AG04450 (cell line): ENCODE measurements around the gene SV2C. TPM values are rescaled to one million over a fixed set of nuclear protein-coding genes. Genes with fewer than 3 reads are reported as not detected.
"Not testable (repeated sequence)": the region's sequence is repeated elsewhere in the genome, so short reads cannot be mapped to it uniquely, and the experiment has no call there.

Source experiments
- CTCF ChIA-PET: fragments of 300-600, 350-600 bp; formaldehyde crosslinking; extraction: SDS; loops from one replicate; lab custom pipeline; 2022; ENCODE audit warnings: antibody characterized with exemption, inconsistent platforms; lab: Charles Lee
- POLR2A ChIA-PET: fragments of 350-600 bp; formaldehyde crosslinking; extraction: SDS; loops from one replicate; lab custom pipeline; 2021; ENCODE audit warnings: antibody characterized with exemption, inconsistent platforms; lab: Yijun Ruan, JAX
- DNase-seq: peaks from one replicate; pipeline ENCODE4 v3.0.0-alpha.2; 2011; ENCODE audit warnings: low read depth, low spot score
- H3K27ac ChIP-seq: one replicate; pipeline ENCODE4 v1.5.1; 2012; ENCODE audit warnings: low read depth, low read length, control low read depth
- H3K27me3 ChIP-seq: one replicate; pipeline ENCODE4 v1.6.0; 2012; ENCODE audit warnings: low read length; ENCODE audit not compliant: control insufficient read depth, insufficient read depth
- H3K4me3 ChIP-seq: 2 replicates; pipeline ENCODE4 v1.5.1; 2011; ENCODE audit warnings: mild to moderate bottlenecking, low read depth, low read length, control low read depth
- H3K9me3 ChIP-seq: 2 replicates; pipeline ENCODE4 v1.5.1; 2012; ENCODE audit warnings: low read length; ENCODE audit not compliant: control insufficient read depth, insufficient read depth
- polyA plus RNA-seq: library from polyadenylated mRNA; depleted of rRNA; stranded (reverse); fragments of >200 nt; gene quantifications from 2 replicates; pipeline ENCODE4 v1.2.3, GENCODE V29; 2011
- TF ChIP-seq, protein P1 (sequence below): IDR thresholded peaks from 2 replicates; pipeline ENCODE4 v1.5.1; 2011; ENCODE audit warnings: low read depth, low read length, control low read depth, inconsistent platforms

Gene SV2C
- polyA plus RNA-seq, 1 experiment, result not detected

DNA sequence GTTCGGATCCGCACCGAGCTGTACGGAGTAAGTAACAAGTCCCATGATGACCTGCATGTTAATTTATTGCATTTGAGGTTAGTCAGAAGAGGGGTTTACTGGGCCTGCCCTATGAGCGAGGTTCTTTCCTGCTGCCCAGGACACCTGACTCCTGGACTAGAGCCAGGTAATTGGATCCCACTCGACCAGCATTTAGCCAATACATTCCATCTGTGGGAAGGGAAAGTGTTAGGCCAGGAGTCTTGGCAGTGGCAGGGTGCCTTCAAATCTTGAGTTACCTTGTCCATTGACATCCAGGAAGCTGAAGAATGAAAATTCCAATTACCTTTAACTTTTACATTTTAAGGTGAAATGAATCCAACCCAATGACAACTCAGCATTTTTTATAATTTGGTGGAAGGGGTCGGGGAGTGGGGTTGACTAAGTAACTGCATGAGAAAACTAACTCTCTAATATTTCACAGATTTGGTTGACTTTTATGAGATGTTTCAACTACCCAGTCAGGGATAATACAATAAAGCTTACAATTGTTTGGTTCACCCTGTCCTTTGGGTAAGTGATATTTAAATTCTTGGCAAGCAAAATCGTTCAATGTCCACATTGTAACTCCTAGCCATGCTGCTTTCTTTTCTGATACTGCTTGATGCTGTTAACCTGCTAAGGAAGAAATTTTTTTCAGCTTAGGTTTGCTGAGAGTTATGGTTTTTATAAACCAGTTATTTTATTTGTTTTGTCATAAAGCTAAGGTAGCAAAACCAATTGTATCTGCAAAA lies 208.3 kb downstream of the SV2C start:
- ChIA-PET CTCF (interaction anchor here (0.6 kb wide), 1 partner anchor 93 kb away, joined by 3 read pairs; no protein-coding TSS in a partner anchor), POLR2A (no interaction called here)
- TF ChIP-seq, protein P1, sequence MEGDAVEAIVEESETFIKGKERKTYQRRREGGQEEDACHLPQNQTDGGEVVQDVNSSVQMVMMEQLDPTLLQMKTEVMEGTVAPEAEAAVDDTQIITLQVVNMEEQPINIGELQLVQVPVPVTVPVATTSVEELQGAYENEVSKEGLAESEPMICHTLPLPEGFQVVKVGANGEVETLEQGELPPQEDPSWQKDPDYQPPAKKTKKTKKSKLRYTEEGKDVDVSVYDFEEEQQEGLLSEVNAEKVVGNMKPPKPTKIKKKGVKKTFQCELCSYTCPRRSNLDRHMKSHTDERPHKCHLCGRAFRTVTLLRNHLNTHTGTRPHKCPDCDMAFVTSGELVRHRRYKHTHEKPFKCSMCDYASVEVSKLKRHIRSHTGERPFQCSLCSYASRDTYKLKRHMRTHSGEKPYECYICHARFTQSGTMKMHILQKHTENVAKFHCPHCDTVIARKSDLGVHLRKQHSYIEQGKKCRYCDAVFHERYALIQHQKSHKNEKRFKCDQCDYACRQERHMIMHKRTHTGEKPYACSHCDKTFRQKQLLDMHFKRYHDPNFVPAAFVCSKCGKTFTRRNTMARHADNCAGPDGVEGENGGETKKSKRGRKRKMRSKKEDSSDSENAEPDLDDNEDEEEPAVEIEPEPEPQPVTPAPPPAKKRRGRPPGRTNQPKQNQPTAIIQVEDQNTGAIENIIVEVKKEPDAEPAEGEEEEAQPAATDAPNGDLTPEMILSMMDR, result no peak
- Histone ChIP-seq H3K27me3 (no peaks in the 10 kb centered on the region), H3K9me3 (no peaks in the 10 kb centered on the region), H3K4me3 (no peak overlapping the region), H3K27ac (no peak overlapping the region)
- DNase-seq, result no peak

DNA sequence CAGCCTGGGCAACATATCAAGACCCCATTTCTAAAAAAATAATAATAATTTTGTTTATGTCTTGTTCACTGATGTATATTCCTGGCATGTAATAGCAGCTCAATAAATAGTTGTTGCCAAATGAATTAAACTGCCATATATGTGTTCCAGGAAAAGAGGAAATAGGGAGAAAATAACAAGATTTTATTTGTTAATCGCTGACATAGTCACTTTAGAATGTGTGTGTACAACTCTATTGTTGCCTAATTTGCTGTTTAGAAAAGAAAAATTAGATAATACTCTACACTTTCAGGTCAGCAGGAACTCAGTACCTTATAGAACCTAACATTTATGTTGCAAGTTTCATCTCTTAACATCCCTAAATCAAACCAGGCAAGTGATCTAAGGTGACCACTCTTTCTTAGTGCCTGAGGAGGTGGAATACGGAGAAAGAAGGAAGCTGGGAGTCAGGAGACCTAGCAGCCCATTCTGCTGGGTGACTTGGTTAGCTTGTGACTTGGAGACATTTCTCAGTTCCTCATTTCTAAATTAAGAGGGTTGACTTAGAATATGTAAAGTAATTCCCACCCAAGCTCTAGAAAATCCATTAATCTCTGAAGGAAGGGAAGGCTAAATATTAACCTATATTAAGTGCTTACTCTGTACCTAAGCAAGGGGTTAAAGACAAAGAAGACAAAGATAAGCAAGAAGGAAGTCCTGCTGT lies 209.6 kb downstream of the SV2C start:
- TF ChIP-seq, protein P1, result no peak
- Histone ChIP-seq H3K9me3 (no peaks in the 10 kb centered on the region), H3K4me3 (no peak overlapping the region), H3K27me3 (no peaks in the 10 kb centered on the region), H3K27ac (no peak overlapping the region)
- ChIA-PET POLR2A (no interaction called here), CTCF (no interaction called here)
- DNase-seq, result no peak

DNA sequence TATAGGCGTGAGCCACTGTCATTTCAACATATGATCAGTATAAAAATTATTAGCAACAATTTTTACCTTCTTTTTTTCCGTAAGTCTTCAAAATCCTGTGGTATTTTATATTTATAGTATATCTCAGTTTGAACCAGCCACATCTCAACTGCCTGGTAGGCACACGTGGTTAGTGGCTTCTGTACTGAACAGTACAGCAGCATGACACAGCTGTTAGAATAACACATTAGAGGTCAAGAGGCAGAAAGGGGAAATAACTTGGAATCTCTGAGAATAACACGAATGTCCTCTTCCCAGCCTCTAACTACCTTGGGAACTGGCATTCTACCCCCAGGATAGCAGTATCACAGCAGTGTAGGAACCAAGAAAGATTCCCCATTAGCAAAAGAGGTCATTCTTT lies 211.4 kb downstream of the SV2C start:
- no peaks in the 10 kb centered on the region for H3K27me3 ChIP-seq
- H3K9me3 ChIP-seq, result no peaks in the 10 kb centered on the region
- CTCF ChIA-PET, result no interaction called here
- TF ChIP-seq, protein P1, result no peak
- POLR2A ChIA-PET, result no interaction called here
- DNase-seq, result no peak
- H3K27ac ChIP-seq, result no peak overlapping the region
- no peak overlapping the region for H3K4me3 ChIP-seq

DNA sequence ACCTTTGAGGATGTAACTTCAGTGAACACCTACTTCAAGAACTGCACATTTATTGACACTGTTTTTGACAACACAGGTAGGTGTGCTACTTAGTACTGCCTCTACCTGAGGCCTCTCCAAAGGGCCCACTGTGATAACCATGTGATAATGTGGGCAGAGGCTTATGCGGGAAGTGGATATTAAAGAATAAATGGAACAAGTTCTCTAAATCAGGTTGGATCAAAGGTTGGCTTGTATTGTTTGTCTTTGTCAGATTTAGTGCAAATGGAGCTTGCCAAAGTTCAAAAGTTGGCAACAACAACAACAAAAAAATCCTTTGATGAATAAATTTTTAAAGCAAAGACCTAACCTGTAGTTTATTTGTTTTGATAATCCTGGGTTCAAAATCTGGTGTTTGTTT lies 215.7 kb downstream of the SV2C start:
- CTCF ChIA-PET, result interaction anchor here (0.6 kb wide), 1 partner anchor 1227 kb away, joined by 3 read pairs; no protein-coding TSS in a partner anchor
- TF ChIP-seq, protein P1, result no peak
- Histone ChIP-seq H3K4me3 (no peak overlapping the region), H3K9me3 (no peaks in the 10 kb centered on the region), H3K27me3 (no peaks in the 10 kb centered on the region), H3K27ac (no peak overlapping the region)
- DNase-seq, result no peak
- POLR2A ChIA-PET, result no interaction called here

DNA sequence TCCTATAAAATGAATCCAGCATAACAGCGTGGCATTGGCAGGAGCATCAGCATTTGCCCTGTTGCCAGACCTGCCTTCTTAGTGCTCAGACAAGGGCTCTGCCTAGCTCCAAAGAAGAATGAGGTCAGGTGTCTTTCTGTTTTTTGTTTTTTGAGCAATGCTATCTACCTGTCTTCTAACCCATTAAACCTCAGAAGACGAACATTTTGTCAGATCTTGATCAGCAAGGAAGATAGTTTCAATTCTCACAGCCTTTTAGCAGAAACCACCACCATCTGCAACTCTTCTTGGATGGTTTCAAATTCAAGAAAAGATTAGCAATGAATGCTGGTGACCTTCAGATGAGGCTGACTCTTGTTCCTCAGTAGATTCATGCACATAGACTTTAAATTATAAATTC lies 216.4 kb downstream of the SV2C start:
- no peaks in the 10 kb centered on the region for H3K9me3 ChIP-seq
- H3K27me3 ChIP-seq, result no peaks in the 10 kb centered on the region
- DNase-seq, result no peak
- H3K4me3 ChIP-seq, result no peak overlapping the region
- H3K27ac ChIP-seq, result no peak overlapping the region
- CTCF ChIA-PET, result interaction anchor here (0.6 kb wide), 1 partner anchor 1227 kb away, joined by 3 read pairs; no protein-coding TSS in a partner anchor
- POLR2A ChIA-PET, result no interaction called here
- TF ChIP-seq, protein P1, result no peak

DNA sequence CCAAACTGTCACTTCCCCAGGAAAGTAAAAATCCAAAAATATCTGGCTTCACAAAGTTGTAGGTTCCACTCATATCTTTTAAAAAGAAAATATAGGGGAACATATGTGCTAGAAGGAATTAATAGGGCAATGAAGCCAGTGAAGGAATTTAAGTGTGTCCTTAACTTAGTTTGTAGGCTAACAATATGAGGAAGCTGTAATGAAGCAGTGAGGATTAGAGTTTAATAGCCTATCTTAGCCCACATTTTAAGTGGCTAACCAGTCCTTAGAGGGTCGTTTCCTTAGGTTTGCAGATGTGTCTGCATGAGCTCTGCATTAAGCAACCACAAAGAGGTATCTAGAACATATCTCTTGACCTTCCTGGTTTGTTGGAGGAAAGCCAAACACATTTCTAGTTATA lies 218.7 kb downstream of the SV2C start:
- H3K27me3 ChIP-seq, POLR2A ChIA-PET, H3K27ac ChIP-seq, H3K9me3 ChIP-seq, H3K4me3 ChIP-seq, CTCF ChIA-PET, DNase-seq: not testable (repeated sequence)

DNA sequence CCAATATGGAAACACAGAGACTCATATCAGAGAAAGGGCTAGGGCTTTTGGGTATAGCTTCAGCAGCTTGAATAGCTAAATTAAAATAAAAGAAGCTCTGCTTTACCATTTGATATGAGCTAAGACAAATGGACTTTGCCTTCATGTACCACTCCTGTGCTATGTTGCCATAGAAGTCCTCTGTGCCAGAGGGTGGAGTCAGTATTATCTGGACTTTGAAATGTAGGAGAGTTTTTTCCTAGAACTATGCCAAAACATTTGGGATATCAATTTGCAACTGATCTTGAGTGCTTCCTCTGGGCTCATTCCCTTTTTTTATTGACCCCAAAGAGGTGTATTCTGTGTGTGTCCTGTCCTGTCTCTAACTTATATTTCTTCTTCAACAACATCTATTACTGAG lies 219.5 kb downstream of the SV2C start:
- POLR2A ChIA-PET, H3K27ac ChIP-seq, H3K9me3 ChIP-seq, CTCF ChIA-PET, H3K27me3 ChIP-seq, DNase-seq, H3K4me3 ChIP-seq: not testable (repeated sequence)
